HepG2 (cell line): ENCODE data around the gene C1RL. TPM values are rescaled to one million over a fixed set of nuclear protein-coding genes. Genes with fewer than 3 reads are reported as not detected.

Source experiments
- ATAC-seq: fragments of 200-7000 bp; cut with Tn5 transposase; 3 replicates; pipeline ENCODE4 v1.9.1; 2020; ENCODE audit warnings: mild to moderate bottlenecking, moderate library complexity
- BruUV-seq: library from RNA; stranded (reverse); fragments of 400-500 nt; replicated peaks from 2 replicates; lab custom pipeline; 2021; lab: Mats Ljungman, UMichigan
- CTCF ChIA-PET: fragments of 300-600 bp; formaldehyde crosslinking; extraction: SDS; loops from one replicate; lab custom pipeline; 2021; ENCODE audit warnings: low total read pairs, inconsistent platforms, low intra/inter-chr PET ratio; lab: Yijun Ruan, JAX
- POLR2A ChIA-PET: fragments of 350-600 bp; sonication (Branson Sonifier 250); formaldehyde crosslinking; loops from one replicate; lab custom pipeline; 2020; ENCODE audit warnings: antibody characterized with exemption, inconsistent platforms; lab: Yijun Ruan, JAX
- DNase-seq: peaks from one replicate; pipeline ENCODE4 v3.0.0-alpha.2; 2015; ENCODE audit warnings: low spot score
- FAIRE-seq: peaks from 3 replicates; lab custom pipeline; 2011; peaks lifted over from hg19 to GRCh38; lab: Jason Lieb, UNC
- H2AFZ ChIP-seq: one replicate; pipeline ENCODE4 v1.6.1; 2011; ENCODE audit warnings: low read length, inconsistent platforms
- H3K27ac ChIP-seq: fragments of 300-600 bp; 3 replicates; pipeline ENCODE4 v1.8.0; 2011; ENCODE audit warnings: mixed run types, mild to moderate bottlenecking, mixed read lengths, low read length, inconsistent platforms; ENCODE audit not compliant: insufficient read depth; ENCODE audit errors: extremely low read length
- H3K27me3 ChIP-seq, 2 experiments: fragments of 200-600 bp in 1 of 2; 2 replicates in 1 of 2; 3 replicates in 1 of 2; pipeline versions ENCODE4 v1.6.0 to v1.8.0; 2011; ENCODE audit warnings: low read length in 2 of 2, mild to moderate bottlenecking in 2 of 2, moderate library complexity in 2 of 2, inconsistent platforms in 1 of 2; ENCODE audit not compliant: insufficient read depth in 2 of 2, control insufficient read depth in 1 of 2
- H3K36me3 ChIP-seq, 2 experiments: fragments of 200-600 bp in 1 of 2; replicated peaks in 1 of 2; 2 replicates in 1 of 2; 3 replicates in 1 of 2; pipeline versions ENCODE4 v1.5.1 to v1.8.0; 2011; ENCODE audit warnings: low read length in 2 of 2, inconsistent platforms in 1 of 2; ENCODE audit not compliant: insufficient read depth in 2 of 2, control insufficient read depth in 1 of 2
- H3K4me1 ChIP-seq: 2 replicates; pipeline ENCODE4 v1.5.1; 2012; ENCODE audit warnings: low read length, inconsistent platforms; ENCODE audit not compliant: insufficient read depth
- H3K4me2 ChIP-seq: 2 replicates; pipeline ENCODE4 v1.6.0; 2011; ENCODE audit warnings: low read depth, low read length, inconsistent platforms
- H3K4me3 ChIP-seq, 3 experiments: fragments of 200-600 bp in 1 of 3; sonication (generic), shearing (Covaris generic) in 1 of 3; replicated peaks in 1 of 3; 2 replicates each; pipeline ENCODE4 v1.5.1; 2011 to 2016; ENCODE audit warnings: low read length in 3 of 3, inconsistent platforms in 2 of 3, low read depth in 2 of 3, mild to moderate bottlenecking in 2 of 3, control low read depth in 1 of 3, mixed read lengths in 1 of 3; ENCODE audit not compliant: insufficient read depth in 1 of 3
- H3K79me2 ChIP-seq: one replicate; pipeline ENCODE4 v1.6.1; 2011; ENCODE audit warnings: low read length, inconsistent platforms; ENCODE audit not compliant: insufficient read depth
- H3K9ac ChIP-seq: 2 replicates; pipeline ENCODE4 v1.6.0; 2011; ENCODE audit warnings: mild to moderate bottlenecking, low read depth, low read length, inconsistent platforms; ENCODE audit not compliant: insufficient read depth
- H3K9me3 ChIP-seq: 2 replicates; pipeline ENCODE4 v1.5.1; 2012; ENCODE audit warnings: mild to moderate bottlenecking, low read length
- H4K20me1 ChIP-seq: 2 replicates; pipeline ENCODE4 v1.6.0; 2011; ENCODE audit warnings: inconsistent platforms, mild to moderate bottlenecking, low read length, moderate library complexity; ENCODE audit not compliant: insufficient read depth
- BCL6 ChIP-seq: IDR thresholded peaks from 2 replicates; pipeline ENCODE4 v1.6.1; 2016; ENCODE audit warnings: missing genetic modification reagents, missing compliant biosample characterization
- ZFAT ChIP-seq: sonication (generic); formaldehyde crosslinking; conservative IDR thresholded peaks from 2 replicates; pipeline ENCODE4 v1.8.1; 2023; ENCODE audit warnings: missing genetic modification reagents, inconsistent platforms
- ZKSCAN1 ChIP-seq: fragments of 150-350 bp; IDR thresholded peaks from 2 replicates; pipeline ENCODE4 v1.6.1; 2014; ENCODE audit warnings: low read length
- ZNF343 ChIP-seq: sonication (generic); formaldehyde crosslinking; IDR thresholded peaks from 2 replicates; pipeline ENCODE4 v1.4.0; 2020; ENCODE audit warnings: mild to moderate bottlenecking, missing genetic modification reagents
- WGBS: methylation state at CpG from one replicate; pipeline ENCODE4 v1.1.6; 2017; ENCODE audit warnings: low lambda C conversion rate; 5-methylcytosine and 5-hydroxymethylcytosine counted together
- in situ Hi-C: cut with HindIII; loops from 2 replicates; pipeline ENCODE4 v1.10.0; 2017; ENCODE audit warnings: low pct_unique_long_range_greater_than_20kb; ENCODE audit not compliant: extremely low pct_ligation_motif_present
- intact Hi-C: fragments of 100-400 bp; cut with micrococcal nuclease; formaldehyde crosslinking; loops from one replicate; pipeline ENCODE4 v1.10.0; 2022; ENCODE audit not compliant: unreplicated experiment
- polyA plus RNA-seq, 8 experiments: library from polyadenylated mRNA; depleted of rRNA in 3 of 8; stranded (reverse) in 7 of 8; unstranded in 1 of 8; fragments of >200 nt; fragmentation: Illumina TruSeq in 4 of 8; extraction: Trizol in 4 of 8; gene quantifications; 2 replicates each; pipeline versions ENCODE4 v1.2.1 to v1.2.3, GENCODE V29; 2011 to 2016; ENCODE audit warnings: low read depth in 4 of 8, missing spikeins in 1 of 8, mixed read lengths in 1 of 8; ENCODE audit not compliant: insufficient read depth in 1 of 8
- total RNA-seq, 5 experiments: library from RNA; depleted of rRNA; stranded (reverse); fragments of >200 nt; fragmentation: Illumina TruSeq; extraction: Trizol; gene quantifications; 2 replicates each; pipeline ENCODE4 v1.2.3, GENCODE V29; 2016; ENCODE audit warnings: low read depth in 1 of 5
- TF ChIP-seq, protein P1 (sequence below): sonication (generic); formaldehyde crosslinking; IDR thresholded peaks from 2 replicates; pipeline ENCODE4 v1.8.0; 2022; ENCODE audit warnings: mild to moderate bottlenecking, missing genetic modification reagents, borderline replicate concordance

C1RL gene
- total and polyA plus RNA-seq, 2 of the 13 experiments (the other 11 are each of a cell fraction or from before 2014, with no cell fraction given), result 28.9 to 53.1 TPM

DNA sequence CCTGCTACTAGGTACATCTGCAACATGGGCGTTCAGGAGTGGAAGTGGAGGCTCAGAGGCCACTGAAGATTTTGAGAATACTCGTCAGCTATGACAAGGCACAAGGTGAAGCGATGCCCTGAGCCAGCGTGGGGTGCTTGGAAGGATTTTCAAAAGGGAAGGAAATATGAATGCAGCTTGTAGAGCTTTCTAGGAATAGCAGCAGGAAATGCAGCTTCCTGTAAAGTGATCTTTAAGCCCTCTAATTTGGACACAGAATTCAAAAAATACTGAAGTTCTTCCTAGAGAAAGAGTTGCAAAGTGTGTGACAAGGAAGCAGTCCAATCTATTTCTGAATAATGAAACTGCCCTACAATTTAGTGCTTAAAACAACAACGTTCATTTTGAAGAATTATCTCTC is 61.7 kb downstream of the C1RL start:
- Histone ChIP-seq H3K9me3 (no peaks in the 10 kb centered on the region), H3K36me3 (no peaks in the 10 kb centered on the region), H3K4me2 (peak overlapping the region; percentile 41; the same call in 1 of the 2 replicates), H3K27me3 (no peaks in the 10 kb centered on the region), H3K27ac (no peak overlapping the region), H3K4me1 (peaks cover 38% of the 10 kb centered on the region), H3K9ac (no peak overlapping the region), H3K79me2 (no peaks in the 10 kb centered on the region)
- CTCF ChIA-PET, result no interaction called here
- BruUV-seq, result no TSS peak
- no peak for DNase-seq
- 26% methylated on average over 5 of the region's 5 CpGs for WGBS
- POLR2A ChIA-PET, result no interaction called here
- FAIRE-seq, result no peak
- in situ Hi-C loops, result no loop called here
- intact Hi-C loops, result no loop called here
- peak; percentile 89 for TF ChIP-seq BCL6
- no peak for TF ChIP-seq ZFAT (CRISPR knock-in tag)
- TF ChIP-seq, all 625 proteins: peak for 1
- Histone ChIP-seq H2AFZ (no peak overlapping the region), H4K20me1 (no peaks in the 10 kb centered on the region), H3K4me3 (no peak overlapping the region)
- ATAC-seq, result no peak

- Histone ChIP-seq H3K79me2 (no peaks in the 10 kb centered on the region), H3K9ac (no peak overlapping the region), H2AFZ (no peak overlapping the region), H3K27ac (no peak overlapping the region), H3K4me1 (peaks cover 38% of the 10 kb centered on the region), H3K36me3 (no peaks in the 10 kb centered on the region), H3K27me3 (no peaks in the 10 kb centered on the region), H3K9me3 (no peaks in the 10 kb centered on the region), H3K4me3 (no peak overlapping the region), H4K20me1 (no peaks in the 10 kb centered on the region), H3K4me2 (no peak overlapping the region; the same call in 1 of the 2 replicates)
- DNase-seq, result no peak
- no peak for TF ChIP-seq ZNF343
- TF ChIP-seq, protein P1, sequence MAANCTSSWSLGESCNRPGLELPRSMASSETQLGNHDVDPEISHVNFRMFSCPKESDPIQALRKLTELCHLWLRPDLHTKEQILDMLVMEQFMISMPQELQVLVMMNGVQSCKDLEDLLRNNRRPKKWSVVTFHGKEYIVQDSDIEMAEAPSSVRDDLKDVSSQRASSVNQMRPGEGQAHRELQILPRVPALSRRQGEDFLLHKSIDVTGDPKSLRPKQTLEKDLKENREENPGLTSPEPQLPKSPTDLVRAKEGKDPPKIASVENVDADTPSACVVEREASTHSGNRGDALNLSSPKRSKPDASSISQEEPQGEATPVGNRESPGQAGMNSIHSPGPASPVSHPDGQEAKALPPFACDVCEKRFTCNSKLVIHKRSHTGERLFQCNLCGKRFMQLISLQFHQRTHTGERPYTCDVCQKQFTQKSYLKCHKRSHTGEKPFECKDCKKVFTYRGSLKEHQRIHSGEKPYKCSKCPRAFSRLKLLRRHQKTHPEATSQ, result no peak
- 0 out of 2 replicates have a peak, but pooled peaks have one; percentile 56 for TF ChIP-seq ZKSCAN1
- FAIRE-seq, result no peak
- peak; percentile 88 for ATAC-seq
- POLR2A ChIA-PET, result no interaction called here
- 51% methylated on average over 4 of the region's 5 CpGs for WGBS
- no TSS peak for BruUV-seq
- intact Hi-C loops (no loop called here), in situ Hi-C loops (no loop called here)
- CTCF ChIA-PET, result no interaction called here
Observed at GRCh38 chr12:7046383-7047105, 62.5 kb downstream of the C1RL start.
